A549 (cell line): ENCODE results near the gene AHSP.

Experiments
- CBX2 ChIP-seq: fragments of 200-600 bp; sonication (generic); IDR thresholded peaks from 2 replicates; pipeline ENCODE4 v1.6.1; 2016; ENCODE audit warnings: low read depth, mild to moderate bottlenecking, borderline replicate concordance
- CHD4 ChIP-seq: fragments of 200-600 bp; sonication (generic); IDR thresholded peaks from 2 replicates; pipeline ENCODE4 v1.6.1; 2016; ENCODE audit warnings: antibody characterized with exemption, mild to moderate bottlenecking, borderline replicate concordance
- FOSL2 ChIP-seq, 2 experiments: fragments of 450-650 bp in 1 of 2; fragments of >200 bp in 1 of 2; sonication (Bioruptor Twin) in 1 of 2; formaldehyde crosslinking; IDR thresholded peaks; 2 replicates each; pipeline versions ENCODE4 v1.5.0 to v1.6.1; 2016 to 2020; ENCODE audit warnings: mild to moderate bottlenecking in 1 of 2, moderate library complexity in 1 of 2
- GATA3 ChIP-seq: IDR thresholded peaks from 2 replicates; pipeline ENCODE4 v1.6.1; 2012; ENCODE audit warnings: borderline replicate concordance
- HOXA7 ChIP-seq: fragments of 250-450 bp; sonication (Bioruptor Pico); IDR thresholded peaks from 2 replicates; pipeline ENCODE4 v1.5.0; 2020; ENCODE audit warnings: mild to moderate bottlenecking, moderate library complexity
- JUNB ChIP-seq: fragments of >200 bp; sonication (Bioruptor Twin); formaldehyde crosslinking; IDR thresholded peaks from 2 replicates; pipeline ENCODE4 v1.6.1; 2016
- POLR2A ChIP-seq: IDR thresholded peaks from 2 replicates; pipeline ENCODE4 v1.6.1; 2012; ENCODE audit warnings: mild to moderate bottlenecking, low read length
- ZFP36 ChIP-seq: fragments of 450-650 bp; IDR thresholded peaks from 2 replicates; pipeline ENCODE4 v1.6.1; 2014; ENCODE audit warnings: borderline replicate concordance; ENCODE audit not compliant: partially characterized antibody
- TF ChIP-seq, protein P1 (sequence below): fragments of >200 bp; sonication (Bioruptor Twin); formaldehyde crosslinking; IDR thresholded peaks from 3 replicates; pipeline ENCODE4 v1.5.1; 2016

- TF ChIP-seq, protein P1, sequence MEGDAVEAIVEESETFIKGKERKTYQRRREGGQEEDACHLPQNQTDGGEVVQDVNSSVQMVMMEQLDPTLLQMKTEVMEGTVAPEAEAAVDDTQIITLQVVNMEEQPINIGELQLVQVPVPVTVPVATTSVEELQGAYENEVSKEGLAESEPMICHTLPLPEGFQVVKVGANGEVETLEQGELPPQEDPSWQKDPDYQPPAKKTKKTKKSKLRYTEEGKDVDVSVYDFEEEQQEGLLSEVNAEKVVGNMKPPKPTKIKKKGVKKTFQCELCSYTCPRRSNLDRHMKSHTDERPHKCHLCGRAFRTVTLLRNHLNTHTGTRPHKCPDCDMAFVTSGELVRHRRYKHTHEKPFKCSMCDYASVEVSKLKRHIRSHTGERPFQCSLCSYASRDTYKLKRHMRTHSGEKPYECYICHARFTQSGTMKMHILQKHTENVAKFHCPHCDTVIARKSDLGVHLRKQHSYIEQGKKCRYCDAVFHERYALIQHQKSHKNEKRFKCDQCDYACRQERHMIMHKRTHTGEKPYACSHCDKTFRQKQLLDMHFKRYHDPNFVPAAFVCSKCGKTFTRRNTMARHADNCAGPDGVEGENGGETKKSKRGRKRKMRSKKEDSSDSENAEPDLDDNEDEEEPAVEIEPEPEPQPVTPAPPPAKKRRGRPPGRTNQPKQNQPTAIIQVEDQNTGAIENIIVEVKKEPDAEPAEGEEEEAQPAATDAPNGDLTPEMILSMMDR: no peak
- TF ChIP-seq POLR2A (no peak), CBX2 (no peak), FOSL2 (IDR thresholded peaks at IDR 0.05) (no peak), FOSL2 (CRISPR knock-in tag; IDR thresholded peaks at IDR 0.05) (no peak), ZFP36 (no peak), CHD4 (no peak), HOXA7 (no peak), GATA3 (no peak), JUNB (no peak)
Measured at GRCh38 chr16:31479751-31480150, 47.9 kb upstream of the AHSP start.
